Left hindlimb (tissue), 1 donor: ENCODE data around the gene TMEM273.

ENCODE experiments used
- DNase-seq: peaks from one replicate; pipeline ENCODE4 v3.0.0-alpha.2; 2018

TMEM273 gene

DNA sequence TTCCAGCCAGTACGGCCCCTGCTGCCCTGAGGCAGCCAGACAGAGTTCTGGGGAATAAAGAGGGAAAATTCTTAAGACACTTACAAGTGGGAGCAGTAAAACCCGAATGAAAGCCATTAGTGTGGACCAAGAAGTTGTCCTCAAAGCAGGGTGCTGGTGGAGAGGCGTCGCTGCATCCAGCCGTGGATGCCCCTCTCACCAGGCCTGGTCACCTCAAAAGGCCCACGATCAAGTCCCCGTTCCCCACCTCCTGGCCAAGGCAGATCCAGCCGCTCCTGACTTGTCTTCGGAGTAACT is 73.5 kb downstream of the TMEM273 start:
- DNase-seq = no peak

DNA sequence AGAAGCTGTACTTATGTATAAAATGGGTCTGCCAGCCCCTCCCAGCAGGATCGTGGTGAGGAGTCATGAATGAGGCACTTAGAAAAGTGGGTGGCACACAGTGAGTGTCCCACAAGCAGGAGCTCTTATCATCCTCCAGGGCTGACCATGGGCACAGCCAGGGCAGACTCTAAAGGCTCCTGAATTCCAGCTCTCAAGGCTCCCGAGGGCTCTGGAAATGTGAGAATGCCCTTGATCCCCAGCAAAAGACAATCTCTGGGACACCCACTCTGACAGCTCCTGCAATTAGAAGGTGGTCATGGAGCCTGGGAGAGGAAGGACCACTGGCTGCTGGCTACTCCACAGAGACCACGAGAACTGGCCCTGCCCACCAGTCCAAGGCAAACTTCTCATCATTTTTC is 74.5 kb downstream of the TMEM273 start:
- no peak for DNase-seq

DNA sequence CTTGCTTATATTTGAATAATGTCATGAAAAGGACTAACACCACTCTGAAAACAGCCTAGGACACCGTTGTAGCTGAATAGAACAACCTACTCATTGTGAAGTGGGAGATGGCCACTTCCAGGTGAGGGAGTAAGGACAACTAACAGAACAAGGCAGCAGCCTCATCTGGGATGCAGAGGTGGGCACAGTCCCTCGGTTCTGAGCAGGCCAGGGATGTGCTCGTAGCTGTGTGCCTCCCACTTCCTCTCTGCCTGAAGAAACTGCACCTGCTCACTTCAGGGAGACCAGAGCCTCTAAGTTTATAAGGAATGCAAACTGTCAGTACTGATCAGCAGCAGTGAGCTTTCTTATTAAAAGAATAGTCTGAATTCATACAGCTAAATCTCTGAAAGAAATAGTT is 75.3 kb downstream of the TMEM273 start:
- DNase-seq = no peak

DNA sequence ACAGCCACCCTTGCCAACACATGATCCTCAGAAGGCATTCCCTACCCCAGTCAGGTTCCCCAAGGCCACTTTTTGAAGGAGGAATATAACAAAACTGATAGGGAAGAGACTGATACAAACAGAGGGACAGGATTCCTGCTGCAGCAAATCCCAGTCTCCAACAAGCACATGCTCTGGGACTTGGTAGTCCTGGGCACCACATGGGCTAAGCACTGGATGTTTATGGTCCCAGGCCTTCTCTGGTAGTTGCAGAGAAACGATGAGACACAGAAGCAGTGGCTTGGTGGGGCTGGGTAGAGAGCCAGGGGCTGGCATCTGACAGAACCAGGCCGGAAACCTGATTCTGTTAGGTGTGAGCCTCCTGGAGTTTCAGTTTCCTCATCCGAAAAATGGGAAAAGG is 76.1 kb downstream of the TMEM273 start:
- DNase-seq = no peak

DNA sequence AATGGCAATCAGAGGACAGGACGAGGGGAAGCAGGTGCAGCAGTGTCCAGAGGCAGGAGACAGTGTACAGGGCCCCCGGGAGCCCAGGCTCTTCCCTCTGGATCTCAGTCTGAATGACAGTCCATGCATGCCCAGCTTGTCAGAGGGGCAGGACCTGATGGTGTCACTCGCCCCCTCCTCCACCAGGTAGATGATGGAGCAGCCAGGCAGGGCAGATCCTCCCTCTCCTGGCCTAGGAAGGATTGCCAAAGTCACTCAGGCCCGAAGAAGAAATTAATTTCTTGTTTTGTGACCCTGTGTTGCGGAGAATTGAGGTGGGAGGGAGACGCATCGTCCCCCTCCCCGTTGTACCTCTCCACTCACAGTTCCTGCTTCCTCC is 76.9 kb downstream of the TMEM273 start:
- DNase-seq = no peak

DNA sequence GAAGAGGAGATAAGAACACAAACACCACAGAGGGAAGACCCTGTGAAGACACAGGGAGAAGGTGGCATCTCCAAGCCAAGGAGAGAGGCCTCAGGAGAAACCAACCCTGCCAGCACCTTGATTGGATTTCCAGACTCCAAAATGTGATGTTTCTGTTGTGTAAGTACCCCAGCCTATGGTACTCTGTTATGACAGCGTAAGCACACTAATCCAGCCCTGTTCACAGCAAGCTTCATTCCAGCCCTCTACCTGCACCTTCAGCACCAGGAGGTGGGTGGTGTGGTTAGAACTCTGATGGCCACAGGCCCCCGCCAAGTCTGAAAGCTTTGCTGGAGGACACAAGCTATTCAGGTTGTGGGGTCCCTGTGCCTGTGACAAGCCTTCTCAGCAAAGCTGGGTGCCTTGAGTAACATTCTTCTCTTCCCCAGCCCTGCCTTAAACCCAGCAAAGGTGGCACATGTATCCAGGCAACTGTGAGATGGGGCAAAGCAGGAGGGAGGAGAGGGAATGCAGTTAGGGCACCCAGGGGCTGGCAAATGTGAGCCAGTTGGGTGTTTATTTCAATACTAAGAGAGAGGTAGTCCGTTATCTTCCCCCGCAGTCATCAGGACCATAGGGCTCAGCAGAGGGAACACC is 77.4 kb downstream of the TMEM273 start:
- no peak for DNase-seq

DNA sequence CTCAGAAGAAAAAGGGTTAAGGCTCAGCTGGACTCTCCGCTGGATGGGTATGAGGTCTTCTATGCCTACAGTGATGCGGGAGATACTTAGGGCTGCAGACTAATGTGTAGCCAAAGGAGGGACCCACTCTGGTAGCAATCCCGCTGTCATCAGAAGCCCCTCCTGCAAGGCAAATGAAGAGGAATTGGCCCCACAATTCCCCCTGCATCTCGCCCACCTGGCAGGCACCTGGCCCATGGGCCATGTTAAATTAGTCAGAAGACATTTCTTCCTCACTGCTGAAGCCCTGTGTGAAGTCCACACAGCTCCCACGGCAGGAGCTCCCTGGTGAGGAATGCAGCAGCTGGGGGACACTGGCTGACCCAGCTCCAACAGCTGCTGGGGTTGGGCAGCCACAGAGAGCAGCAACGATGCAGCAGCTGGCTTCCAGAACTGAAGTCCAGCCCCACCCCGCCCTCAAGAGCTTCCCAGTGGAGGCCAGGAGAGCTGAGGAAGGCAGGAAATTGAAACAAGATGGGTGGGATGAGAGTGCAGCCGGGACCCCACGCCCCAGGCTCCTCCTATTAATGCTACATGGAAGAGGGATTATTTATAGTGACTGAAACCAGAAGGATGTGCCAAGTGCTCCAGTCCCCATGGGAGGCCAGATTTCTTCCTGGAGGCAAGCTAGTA is 78.4 kb downstream of the TMEM273 start:
- DNase-seq = peak; percentile 92

DNA sequence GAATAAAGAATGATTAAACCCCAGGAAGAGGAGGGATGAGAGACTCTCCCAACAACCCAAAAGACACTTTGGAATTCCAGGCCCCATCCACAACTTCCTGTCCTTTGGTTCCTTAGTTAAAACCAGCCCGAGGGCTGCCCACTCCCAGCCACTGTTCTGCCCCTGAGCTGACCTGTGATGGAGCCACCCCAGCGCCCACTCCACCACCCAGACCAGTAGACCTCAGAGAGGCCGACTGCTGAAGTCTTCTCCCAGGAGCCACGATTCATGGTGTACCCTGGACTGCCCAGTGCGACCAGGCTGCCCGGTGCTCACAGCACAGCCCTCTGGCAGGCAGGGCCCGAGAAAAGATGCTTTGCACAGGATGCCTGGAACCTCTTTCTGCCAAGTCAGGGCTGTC is 79.5 kb downstream of the TMEM273 start:
- no peak for DNase-seq

DNA sequence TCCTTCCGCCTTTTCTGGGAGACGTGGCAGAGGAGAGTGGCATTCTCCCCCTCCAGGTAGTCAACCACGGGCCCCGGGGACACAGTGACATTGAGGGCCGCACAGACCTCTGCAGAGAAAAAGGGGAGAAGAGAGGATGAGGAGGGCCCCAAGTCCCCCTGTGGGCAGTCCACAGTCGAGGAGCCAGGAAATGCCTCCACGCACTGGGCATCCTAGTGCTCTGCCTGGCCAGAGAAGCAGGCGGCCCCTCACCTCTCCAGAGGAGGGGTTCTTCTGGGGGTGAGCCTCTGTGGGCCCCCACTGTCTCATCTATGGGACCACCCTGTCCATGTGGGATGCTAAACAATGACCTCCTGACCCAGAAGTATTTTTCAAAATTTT is 80.3 kb downstream of the TMEM273 start:
- no peak for DNase-seq

DNA sequence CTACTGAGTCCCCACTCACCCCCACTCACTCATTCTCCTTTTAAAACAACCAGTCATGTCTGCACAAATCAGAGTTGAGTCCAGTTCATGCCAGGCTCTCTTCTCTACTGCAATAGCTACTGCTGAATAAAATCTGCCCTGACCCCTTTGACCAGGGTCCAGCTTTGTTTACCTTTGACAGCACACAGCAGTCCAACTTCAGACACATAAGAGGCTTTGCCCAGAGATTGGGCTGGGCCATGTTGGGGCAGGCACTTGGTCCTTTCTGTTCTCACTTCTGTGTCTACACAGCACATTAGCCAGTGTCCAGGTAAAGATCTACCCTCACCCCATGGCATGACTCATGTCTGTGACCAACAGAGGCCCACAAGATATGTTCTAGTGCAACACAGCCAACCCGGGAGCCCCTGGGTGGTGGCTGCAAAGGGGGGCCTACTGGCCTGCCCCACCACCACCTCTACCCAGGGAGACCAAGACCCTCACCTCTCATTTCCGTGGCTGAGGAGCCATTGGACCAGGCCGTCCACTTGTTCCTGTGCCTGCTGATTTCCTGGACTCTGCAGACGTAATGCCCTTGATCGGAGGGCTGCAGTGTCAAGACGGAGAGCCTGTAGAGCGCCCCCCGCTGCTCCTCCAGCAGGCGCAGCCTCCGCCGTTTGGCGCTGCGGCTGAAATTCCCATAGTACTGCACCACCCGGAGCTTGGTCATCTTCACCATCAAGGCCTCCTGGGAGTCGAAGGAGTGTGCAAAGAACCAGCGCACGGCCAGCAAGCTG is 80.9 kb downstream of the TMEM273 start:
- DNase-seq = no peak

DNA sequence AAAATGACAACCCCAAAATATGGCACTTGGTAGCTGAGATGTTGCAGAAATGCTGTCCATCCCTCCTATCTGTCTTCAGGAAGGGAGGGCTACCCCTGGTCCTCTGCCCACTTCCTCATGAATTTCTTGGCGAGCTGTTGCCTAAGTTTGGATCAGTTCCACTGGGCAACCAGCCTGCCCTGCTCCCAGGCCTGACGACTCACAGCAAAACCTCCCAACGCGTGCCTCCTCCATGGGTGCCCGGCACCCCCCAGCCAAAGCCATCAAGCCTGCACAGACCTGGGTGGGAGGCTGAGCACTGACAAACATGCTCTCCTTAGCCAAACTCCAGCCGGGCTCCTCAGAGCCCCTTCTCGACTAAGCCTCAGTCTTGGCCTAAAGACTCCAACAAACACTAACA is 81.7 kb downstream of the TMEM273 start:
- no peak for DNase-seq

DNA sequence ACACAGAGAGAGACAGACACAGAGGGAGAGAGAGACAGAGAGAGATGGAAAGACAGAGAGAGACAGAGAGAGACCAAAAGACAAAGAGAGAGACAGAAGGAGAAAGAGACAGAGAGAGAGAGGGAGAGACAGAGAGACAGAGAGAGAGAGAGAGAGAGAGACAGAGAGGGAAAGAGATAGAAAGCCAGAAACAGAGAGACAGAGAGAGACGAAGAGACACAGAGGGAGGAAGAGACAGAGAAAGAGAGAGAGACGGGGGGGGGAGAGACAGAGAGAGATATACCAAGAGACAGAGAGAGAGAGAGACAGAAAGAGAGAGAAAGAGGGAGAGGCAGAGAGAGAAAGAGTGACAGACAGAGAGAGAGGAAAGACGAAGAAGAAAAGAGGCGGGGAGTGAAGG is 83.1 kb downstream of the TMEM273 start:
- no peak for DNase-seq
